Activated CD4-positive, alpha-beta memory T cell treated with anti-CD3 and anti-CD28 coated beads, Interleukin-2, amount 10 ng/mL, durations not matched to agents 7 days and 5 days (primary cell): ENCODE results near the gene RAD51B. TPM values are rescaled to one million over a fixed set of nuclear protein-coding genes. Genes with fewer than 3 reads are reported as not detected.
"Not testable (repeated sequence)": the region's sequence is repeated elsewhere in the genome, so short reads cannot be mapped to it uniquely, and the experiment has no call there.

ENCODE experiments used
- CTCF ChIA-PET: fragments of 350-600 bp; sonication (Branson Sonifier 250); formaldehyde crosslinking; loops from one replicate; lab custom pipeline; 2021; ENCODE audit warnings: antibody characterized with exemption, inconsistent platforms; lab: Charles Lee
- POLR2A ChIA-PET: fragments of 350-600 bp; sonication (Branson Sonifier 250); formaldehyde crosslinking; loops from one replicate; lab custom pipeline; 2021; ENCODE audit warnings: antibody characterized with exemption; lab: Charles Lee
- DNase-seq: peaks from one replicate; pipeline ENCODE4 v3.0.0-alpha.2; 2020
- H3K27ac Mint-ChIP-seq: one replicate; pipeline ENCODE4 v1.8.0; 2021; ENCODE audit warnings: mild to moderate bottlenecking, mixed read lengths
- H3K27me3 Mint-ChIP-seq: one replicate; pipeline ENCODE4 v1.8.0; 2021; ENCODE audit warnings: mixed read lengths
- H3K36me3 Mint-ChIP-seq: one replicate; pipeline ENCODE4 v1.8.0; 2021; ENCODE audit warnings: low read depth, mixed read lengths
- H3K4me1 Mint-ChIP-seq: one replicate; pipeline ENCODE4 v1.8.0; 2021; ENCODE audit warnings: mixed read lengths
- H3K4me3 Mint-ChIP-seq: one replicate; pipeline ENCODE4 v1.8.0; 2021; ENCODE audit warnings: mild to moderate bottlenecking, mixed read lengths
- H3K9me3 Mint-ChIP-seq: one replicate; pipeline ENCODE4 v1.8.0; 2021; ENCODE audit warnings: mixed read lengths
- total RNA-seq, 2 experiments: library from RNA; stranded (reverse); gene quantifications; one replicate each; pipeline ENCODE4 v1.2.3, GENCODE V29; 2021

Gene RAD51B
- total RNA-seq, 2 experiments from 2014 or later = 33.1 to 40.8 TPM

GRCh38 chr14:68698773-68699172 is 879.2 kb downstream of the RAD51B start:
- H3K9me3 Mint-ChIP-seq, POLR2A ChIA-PET, H3K36me3 Mint-ChIP-seq, H3K4me3 Mint-ChIP-seq, DNase-seq, H3K27ac Mint-ChIP-seq, CTCF ChIA-PET, H3K27me3 Mint-ChIP-seq: not testable (repeated sequence)
- peaks cover 18% of the 10 kb centered on the region for H3K4me1 Mint-ChIP-seq

GRCh38 chr14:68701001-68701741 is 881.6 kb downstream of the RAD51B start:
- DNase-seq = no peak
- H3K27me3 Mint-ChIP-seq = no peaks in the 10 kb centered on the region
- CTCF ChIA-PET = interaction anchor here (0.8 kb wide), 1 partner anchor 88 kb away, joined by 4 read pairs; no protein-coding TSS in a partner anchor
- peaks cover 2% of the 10 kb centered on the region for H3K9me3 Mint-ChIP-seq
- H3K4me3 Mint-ChIP-seq = no peak overlapping the region
- H3K36me3 Mint-ChIP-seq = no peaks in the 10 kb centered on the region
- H3K27ac Mint-ChIP-seq = no peak overlapping the region
- H3K4me1 Mint-ChIP-seq = peaks cover 4% of the 10 kb centered on the region
- POLR2A ChIA-PET = interaction anchor here (1.2 kb wide), 1 partner anchor 78 kb away, joined by 3 read pairs; no protein-coding TSS in a partner anchor

- Mint-ChIP-seq H3K27me3 (peaks cover 2% of the 10 kb centered on the region), H3K36me3 (no peaks in the 10 kb centered on the region), H3K4me1 (peaks cover 4% of the 10 kb centered on the region), H3K27ac (no peak overlapping the region), H3K9me3 (peaks cover 2% of the 10 kb centered on the region), H3K4me3 (no peak overlapping the region)
- ChIA-PET POLR2A (interaction anchor here (1.0 kb wide), 1 partner anchor 114 kb away, joined by 3 read pairs; no protein-coding TSS in a partner anchor), CTCF (no interaction called here)
- no peak for DNase-seq
These were observed 882.6 kb downstream of the RAD51B start for GRCh38 chr14:68702135-68702534.

- Mint-ChIP-seq H3K36me3 (no peaks in the 10 kb centered on the region), H3K9me3 (peaks cover 2% of the 10 kb centered on the region), H3K27me3 (peaks cover 2% of the 10 kb centered on the region), H3K4me1 (peaks cover 4% of the 10 kb centered on the region), H3K27ac (no peak overlapping the region), H3K4me3 (no peak overlapping the region)
- DNase-seq = no peak
- ChIA-PET POLR2A (interaction anchor here (1.0 kb wide), 1 partner anchor 113 kb away, joined by 3 read pairs; no protein-coding TSS in a partner anchor), CTCF (interaction anchor here (0.5 kb wide), 1 partner anchor 16 kb away, joined by 5 read pairs; no protein-coding TSS in a partner anchor)
These were observed 883.0 kb downstream of the RAD51B start for GRCh38 chr14:68702578-68702977.

GRCh38 chr14:68703093-68703492 is 883.5 kb downstream of the RAD51B start:
- H3K27me3 Mint-ChIP-seq = peaks cover 2% of the 10 kb centered on the region
- H3K9me3 Mint-ChIP-seq = peaks cover under 1% of the 10 kb centered on the region
- H3K36me3 Mint-ChIP-seq = no peaks in the 10 kb centered on the region
- ChIA-PET POLR2A (no interaction called here), CTCF (interaction anchor here (0.5 kb wide), 1 partner anchor 16 kb away, joined by 5 read pairs; no protein-coding TSS in a partner anchor)
- H3K27ac Mint-ChIP-seq = no peak overlapping the region
- DNase-seq = no peak
- peaks cover 4% of the 10 kb centered on the region for H3K4me1 Mint-ChIP-seq
- no peak overlapping the region for H3K4me3 Mint-ChIP-seq

- Mint-ChIP-seq H3K27me3 (peaks cover 2% of the 10 kb centered on the region), H3K36me3 (no peaks in the 10 kb centered on the region), H3K27ac (no peak overlapping the region), H3K4me1 (peaks cover 4% of the 10 kb centered on the region), H3K4me3 (no peak overlapping the region), H3K9me3 (no peaks in the 10 kb centered on the region)
- DNase-seq = no peak
- ChIA-PET CTCF (no interaction called here), POLR2A (no interaction called here)
These were observed 885.4 kb downstream of the RAD51B start for GRCh38 chr14:68704736-68705720.

GRCh38 chr14:68705741-68706283 is 886.2 kb downstream of the RAD51B start:
- H3K36me3 Mint-ChIP-seq = no peaks in the 10 kb centered on the region
- no peak overlapping the region for H3K27ac Mint-ChIP-seq
- POLR2A ChIA-PET = no interaction called here
- no peak for DNase-seq
- no peaks in the 10 kb centered on the region for H3K9me3 Mint-ChIP-seq
- H3K27me3 Mint-ChIP-seq = peaks cover 2% of the 10 kb centered on the region
- CTCF ChIA-PET = no interaction called here
- peaks cover 4% of the 10 kb centered on the region for H3K4me1 Mint-ChIP-seq
- no peak overlapping the region for H3K4me3 Mint-ChIP-seq

GRCh38 chr14:68707482-68707881 is 887.9 kb downstream of the RAD51B start:
- POLR2A ChIA-PET = no interaction called here
- CTCF ChIA-PET = no interaction called here
- H3K27ac Mint-ChIP-seq = no peak overlapping the region
- H3K27me3 Mint-ChIP-seq = peaks cover 2% of the 10 kb centered on the region
- DNase-seq = no peak
- peaks cover 6% of the 10 kb centered on the region for H3K36me3 Mint-ChIP-seq
- no peaks in the 10 kb centered on the region for H3K9me3 Mint-ChIP-seq
- peaks cover 20% of the 10 kb centered on the region for H3K4me1 Mint-ChIP-seq
- no peak overlapping the region for H3K4me3 Mint-ChIP-seq

GRCh38 chr14:68708343-68708742 is 888.8 kb downstream of the RAD51B start:
- POLR2A ChIA-PET = no interaction called here
- no peak for DNase-seq

GRCh38 chr14:68709007-68709406 is 889.4 kb downstream of the RAD51B start:
- Mint-ChIP-seq H3K36me3 (peaks cover 6% of the 10 kb centered on the region), H3K27me3 (peaks cover 2% of the 10 kb centered on the region), H3K27ac (no peak overlapping the region), H3K4me1 (peaks cover 23% of the 10 kb centered on the region), H3K4me3 (no peak overlapping the region), H3K9me3 (no peaks in the 10 kb centered on the region)
- no peak for DNase-seq
- ChIA-PET POLR2A (no interaction called here), CTCF (no interaction called here)

More at GRCh38 chr14:68708343-68708742, 888.8 kb downstream of the RAD51B start:
- Mint-ChIP-seq H3K9me3 (no peaks in the 10 kb centered on the region), H3K36me3 (peaks cover 6% of the 10 kb centered on the region), H3K4me1 (peaks cover 23% of the 10 kb centered on the region), H3K4me3 (no peak overlapping the region), H3K27me3 (peaks cover 2% of the 10 kb centered on the region), H3K27ac (no peak overlapping the region)
- CTCF ChIA-PET = no interaction called here

- peaks cover 2% of the 10 kb centered on the region for H3K27me3 Mint-ChIP-seq
- no peaks in the 10 kb centered on the region for H3K9me3 Mint-ChIP-seq
- peaks cover 6% of the 10 kb centered on the region for H3K36me3 Mint-ChIP-seq
- POLR2A ChIA-PET = interaction anchor here (1.0 to 1.6 kb wide), 2 partner anchors 24 to 26 kb away, joined by 3 to 7 read pairs; no protein-coding TSS in a partner anchor
- no peak for DNase-seq
- peaks cover 31% of the 10 kb centered on the region for H3K4me1 Mint-ChIP-seq
- H3K27ac Mint-ChIP-seq = no peak overlapping the region
- no peak overlapping the region for H3K4me3 Mint-ChIP-seq
- CTCF ChIA-PET = interaction anchor here (1.0 to 1.1 kb wide), 2 partner anchors 44 to 78 kb away, joined by 3 read pairs; no protein-coding TSS in a partner anchor
These were observed 891.2 kb downstream of the RAD51B start for GRCh38 chr14:68710776-68711175.

- H3K27ac Mint-ChIP-seq = peak overlapping the region; percentile 37
- no peaks in the 10 kb centered on the region for H3K9me3 Mint-ChIP-seq
- no peak overlapping the region for H3K4me3 Mint-ChIP-seq
- no peak for DNase-seq
- ChIA-PET POLR2A (interaction anchor here (1.0 to 1.6 kb wide), 4 partner anchors 8 to 26 kb away, joined by 3 to 7 read pairs (median 4); no protein-coding TSS in a partner anchor), CTCF (interaction anchor here (1.0 kb wide), 1 partner anchor 77 kb away, joined by 3 read pairs; no protein-coding TSS in a partner anchor)
- H3K4me1 Mint-ChIP-seq = peaks cover 31% of the 10 kb centered on the region
- peaks cover under 1% of the 10 kb centered on the region for H3K27me3 Mint-ChIP-seq
- peaks cover 6% of the 10 kb centered on the region for H3K36me3 Mint-ChIP-seq
These were observed 892.2 kb downstream of the RAD51B start for GRCh38 chr14:68711561-68712309.
